ENCODE measurements around the gene PDGFA. TPM values are rescaled to one million over a fixed set of nuclear protein-coding genes. Genes with fewer than 3 reads are reported as not detected.
"Not testable (repeated sequence)": the region's sequence is repeated elsewhere in the genome, so short reads cannot be mapped to it uniquely, and the experiment has no call there.

The PDGFA gene
- total RNA-seq, 1 experiment from 2014 or later: 24.8 TPM

- no peak overlapping the region for H3K4me3 ChIP-seq
- H3K27me3 ChIP-seq (replicated peaks): no peaks in the 10 kb centered on the region
- no peaks in the 10 kb centered on the region for H3K9me3 ChIP-seq (replicated peaks)
- H3K36me3 ChIP-seq: no peaks in the 10 kb centered on the region
- no peaks in the 10 kb centered on the region for H3K4me1 ChIP-seq (replicated peaks)
- H3K27ac ChIP-seq: no peak overlapping the region
- no peak for DNase-seq (ENCODE audit: low read depth in 1 of 2, low spot score in 2 of 2)
Observed at GRCh38 chr7:556837-557557, 37.4 kb upstream of the PDGFA start.

GRCh38 chr7:556291-556826 lies 36.7 kb upstream of the PDGFA start:
- H3K9me3 ChIP-seq (replicated peaks): no peaks in the 10 kb centered on the region
- no peaks in the 10 kb centered on the region for H3K27me3 ChIP-seq (replicated peaks)
- H3K4me3 ChIP-seq: no peak overlapping the region
- no peak overlapping the region for H3K27ac ChIP-seq
- H3K4me1 ChIP-seq (replicated peaks): no peaks in the 10 kb centered on the region
- DNase-seq (ENCODE audit: low read depth in 1 of 2, low spot score in 2 of 2): no peak
- no peaks in the 10 kb centered on the region for H3K36me3 ChIP-seq

GRCh38 chr7:555551-556160 lies 36.0 kb upstream of the PDGFA start:
- H3K27ac ChIP-seq: no peak overlapping the region

GRCh38 chr7:553636-554111 lies 34.0 kb upstream of the PDGFA start:
- Histone ChIP-seq H3K27ac (no peak overlapping the region), H3K4me1 (replicated peaks) (no peaks in the 10 kb centered on the region), H3K27me3 (replicated peaks) (no peaks in the 10 kb centered on the region), H3K36me3 (no peaks in the 10 kb centered on the region), H3K4me3 (no peak overlapping the region), H3K9me3 (replicated peaks) (no peaks in the 10 kb centered on the region)
- DNase-seq (ENCODE audit: low read depth in 1 of 2, low spot score in 2 of 2): no peak

More at GRCh38 chr7:555551-556160, 36.0 kb upstream of the PDGFA start:
- no peaks in the 10 kb centered on the region for H3K9me3 ChIP-seq (replicated peaks)
- H3K27me3 ChIP-seq (replicated peaks): no peaks in the 10 kb centered on the region
- no peak overlapping the region for H3K4me3 ChIP-seq
- no peak for DNase-seq (ENCODE audit: low read depth in 1 of 2, low spot score in 2 of 2)
- no peaks in the 10 kb centered on the region for H3K4me1 ChIP-seq (replicated peaks)
- no peaks in the 10 kb centered on the region for H3K36me3 ChIP-seq

- no peak for DNase-seq (ENCODE audit: low read depth in 1 of 2, low spot score in 2 of 2)
- no peak overlapping the region for H3K4me3 ChIP-seq
- no peaks in the 10 kb centered on the region for H3K4me1 ChIP-seq (replicated peaks)
- H3K27me3 ChIP-seq (replicated peaks): no peaks in the 10 kb centered on the region
- H3K9me3 ChIP-seq (replicated peaks): no peaks in the 10 kb centered on the region
- H3K27ac ChIP-seq: no peak overlapping the region
- no peaks in the 10 kb centered on the region for H3K36me3 ChIP-seq
Observed at GRCh38 chr7:552868-553635, 33.4 kb upstream of the PDGFA start.

- H3K4me3 ChIP-seq; H3K9me3 ChIP-seq (replicated peaks); H3K27me3 ChIP-seq (replicated peaks); H3K36me3 ChIP-seq; DNase-seq (ENCODE audit: low read depth in 1 of 2, low spot score in 2 of 2); H3K27ac ChIP-seq; H3K4me1 ChIP-seq (replicated peaks): not testable (repeated sequence)
Observed at GRCh38 chr7:552151-552867, 32.7 kb upstream of the PDGFA start.

- H3K4me3 ChIP-seq; H3K27me3 ChIP-seq (replicated peaks); H3K36me3 ChIP-seq; H3K9me3 ChIP-seq (replicated peaks); H3K27ac ChIP-seq; H3K4me1 ChIP-seq (replicated peaks); DNase-seq (ENCODE audit: low read depth in 1 of 2, low spot score in 2 of 2): not testable (repeated sequence)
Observed at GRCh38 chr7:551615-551970, 31.9 kb upstream of the PDGFA start.

GRCh38 chr7:550881-551614 lies 31.4 kb upstream of the PDGFA start:
- H3K27ac ChIP-seq: no peak overlapping the region
- no peaks in the 10 kb centered on the region for H3K9me3 ChIP-seq (replicated peaks)
- DNase-seq (ENCODE audit: low read depth in 1 of 2, low spot score in 2 of 2): no peak

GRCh38 chr7:549891-550625 lies 30.4 kb upstream of the PDGFA start:
- H3K4me1 ChIP-seq (replicated peaks): no peaks in the 10 kb centered on the region
- H3K9me3 ChIP-seq (replicated peaks): no peaks in the 10 kb centered on the region
- no peak overlapping the region for H3K27ac ChIP-seq
- no peak for DNase-seq (ENCODE audit: low read depth in 1 of 2, low spot score in 2 of 2)
- H3K36me3 ChIP-seq: no peaks in the 10 kb centered on the region
- H3K27me3 ChIP-seq (replicated peaks): no peaks in the 10 kb centered on the region
- no peak overlapping the region for H3K4me3 ChIP-seq

More at GRCh38 chr7:550881-551614, 31.4 kb upstream of the PDGFA start:
- no peaks in the 10 kb centered on the region for H3K36me3 ChIP-seq
- no peak overlapping the region for H3K4me3 ChIP-seq
- H3K4me1 ChIP-seq (replicated peaks): no peaks in the 10 kb centered on the region
- H3K27me3 ChIP-seq (replicated peaks): no peaks in the 10 kb centered on the region

GRCh38 chr7:549066-549890 lies 29.6 kb upstream of the PDGFA start:
- Histone ChIP-seq H3K9me3 (replicated peaks) (no peaks in the 10 kb centered on the region), H3K36me3 (no peaks in the 10 kb centered on the region), H3K4me3 (no peak overlapping the region), H3K4me1 (replicated peaks) (peaks cover 4% of the 10 kb centered on the region), H3K27ac (no peak overlapping the region), H3K27me3 (replicated peaks) (no peaks in the 10 kb centered on the region)
- DNase-seq (ENCODE audit: low read depth in 1 of 2, low spot score in 2 of 2): no peak

- Histone ChIP-seq H3K27ac (no peak overlapping the region), H3K27me3 (replicated peaks) (no peaks in the 10 kb centered on the region), H3K36me3 (no peaks in the 10 kb centered on the region), H3K4me3 (no peak overlapping the region), H3K4me1 (replicated peaks) (peaks cover 13% of the 10 kb centered on the region), H3K9me3 (replicated peaks) (no peaks in the 10 kb centered on the region)
- DNase-seq (ENCODE audit: low read depth in 1 of 2, low spot score in 2 of 2): no peak
Observed at GRCh38 chr7:548401-548800, 28.8 kb upstream of the PDGFA start.

- no peak for DNase-seq (ENCODE audit: low read depth in 1 of 2, low spot score in 2 of 2)
- no peaks in the 10 kb centered on the region for H3K36me3 ChIP-seq
- no peaks in the 10 kb centered on the region for H3K27me3 ChIP-seq (replicated peaks)
- peaks cover 35% of the 10 kb centered on the region for H3K4me1 ChIP-seq (replicated peaks)
- H3K9me3 ChIP-seq (replicated peaks): no peaks in the 10 kb centered on the region
- H3K4me3 ChIP-seq: no peak overlapping the region
- no peak overlapping the region for H3K27ac ChIP-seq
Observed at GRCh38 chr7:545470-545869, 25.8 kb upstream of the PDGFA start.

All from SJSA1 (cell line).